ENCODE results near the gene ADAMTS16. TPM values are rescaled to one million over a fixed set of nuclear protein-coding genes. Genes with fewer than 3 reads are reported as not detected.

Gene ADAMTS16
- total RNA-seq, 1 experiment from 2014 or later, result 0.11 TPM

DNA sequence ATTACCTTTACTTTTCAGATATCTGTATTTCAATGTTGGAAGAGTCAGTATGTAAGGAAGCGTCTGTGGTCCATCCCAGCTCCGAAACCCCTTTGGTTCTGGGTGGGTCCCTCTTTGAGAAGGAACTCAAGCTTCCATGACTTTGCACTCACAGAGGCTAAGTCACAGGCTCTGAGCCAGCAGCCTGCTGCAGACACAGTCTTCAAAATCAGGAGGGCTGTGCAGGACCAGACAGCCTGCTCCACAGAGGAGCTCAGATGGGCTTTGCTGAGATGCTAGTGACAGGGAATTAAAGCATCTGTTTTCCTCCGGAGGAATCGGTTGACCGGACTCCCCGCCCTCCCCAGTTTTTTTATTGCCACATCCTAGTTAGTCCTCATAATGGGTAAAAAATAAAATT lies 155.9 kb downstream of the ADAMTS16 start:
- no TSS peak for BruUV-seq (replicated peaks)
- Histone ChIP-seq H3K9me3 (no peaks in the 10 kb centered on the region), H3K27me3 (replicated peaks; ENCODE audit: control insufficient read depth, insufficient read depth, low read length) (no peaks in the 10 kb centered on the region; the same call in 1 of the 2 replicates), H3K36me3 (ENCODE audit: control insufficient read depth, insufficient read depth, low read length) (no peaks in the 10 kb centered on the region), H3K4me3 (ENCODE audit: low read depth, low read length) (no peak overlapping the region), H3K4me1 (no peaks in the 10 kb centered on the region)
- intact Hi-C loops (cut with micrococcal nuclease; ENCODE audit: unreplicated experiment), result no loop called here
- Mint-ChIP-seq H3K27ac (ENCODE audit: unreplicated experiment) (no peak overlapping the region), H3K36me3 (ENCODE audit: insufficient read depth, unreplicated experiment) (no peaks in the 10 kb centered on the region), H3K4me3 (ENCODE audit: unreplicated experiment) (no peak overlapping the region), H3K27me3 (ENCODE audit: insufficient read depth, unreplicated experiment) (peaks cover 5% of the 10 kb centered on the region), H3K4me1 (ENCODE audit: low read depth, unreplicated experiment) (no peaks in the 10 kb centered on the region), H3K9me3 (ENCODE audit: unreplicated experiment) (no peaks in the 10 kb centered on the region)
- CTCF ChIA-PET, result no interaction called here
- no peak for DNase-seq
- TF ChIP-seq, protein P1, sequence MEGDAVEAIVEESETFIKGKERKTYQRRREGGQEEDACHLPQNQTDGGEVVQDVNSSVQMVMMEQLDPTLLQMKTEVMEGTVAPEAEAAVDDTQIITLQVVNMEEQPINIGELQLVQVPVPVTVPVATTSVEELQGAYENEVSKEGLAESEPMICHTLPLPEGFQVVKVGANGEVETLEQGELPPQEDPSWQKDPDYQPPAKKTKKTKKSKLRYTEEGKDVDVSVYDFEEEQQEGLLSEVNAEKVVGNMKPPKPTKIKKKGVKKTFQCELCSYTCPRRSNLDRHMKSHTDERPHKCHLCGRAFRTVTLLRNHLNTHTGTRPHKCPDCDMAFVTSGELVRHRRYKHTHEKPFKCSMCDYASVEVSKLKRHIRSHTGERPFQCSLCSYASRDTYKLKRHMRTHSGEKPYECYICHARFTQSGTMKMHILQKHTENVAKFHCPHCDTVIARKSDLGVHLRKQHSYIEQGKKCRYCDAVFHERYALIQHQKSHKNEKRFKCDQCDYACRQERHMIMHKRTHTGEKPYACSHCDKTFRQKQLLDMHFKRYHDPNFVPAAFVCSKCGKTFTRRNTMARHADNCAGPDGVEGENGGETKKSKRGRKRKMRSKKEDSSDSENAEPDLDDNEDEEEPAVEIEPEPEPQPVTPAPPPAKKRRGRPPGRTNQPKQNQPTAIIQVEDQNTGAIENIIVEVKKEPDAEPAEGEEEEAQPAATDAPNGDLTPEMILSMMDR (IDR thresholded peaks at IDR 0.05; ENCODE audit: insufficient read depth in 1 of 2, low read depth in 1 of 2, low read length in 1 of 2, severe bottlenecking in 1 of 2, unreplicated experiment in 1 of 2), result no peak
- POLR2A ChIA-PET, result no interaction called here

DNA sequence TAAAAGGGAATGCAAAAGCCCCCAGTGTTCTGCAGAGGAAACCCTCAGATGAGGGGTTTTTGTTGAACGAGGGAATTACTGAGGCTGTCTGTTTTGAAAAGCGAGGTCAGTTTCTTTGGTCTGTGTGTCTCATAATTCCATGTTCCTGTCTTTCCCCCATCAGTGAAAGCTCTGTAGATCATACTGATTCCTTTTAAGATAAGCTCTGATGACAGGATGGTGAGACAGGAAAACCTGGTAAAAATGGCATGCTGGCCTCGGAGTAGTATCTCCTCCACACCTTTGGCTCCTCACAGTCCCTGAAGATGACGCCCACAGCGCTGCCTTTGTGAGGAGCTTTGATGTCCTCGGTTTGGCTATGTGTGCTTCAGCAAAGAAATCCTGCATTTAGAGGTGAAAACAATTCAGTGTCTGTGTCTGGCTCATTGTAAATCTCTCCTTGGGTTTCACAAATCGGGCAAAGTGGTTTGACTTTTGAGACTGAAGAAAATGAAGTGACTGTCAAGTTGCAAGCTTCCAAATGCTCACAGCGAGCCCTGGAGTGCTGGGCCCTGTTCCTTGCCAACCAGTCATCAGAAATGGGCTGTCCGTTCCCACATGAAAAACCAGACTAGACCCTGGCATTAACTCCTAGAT lies 157.4 kb downstream of the ADAMTS16 start:
- no peak overlapping the region for H3K27ac Mint-ChIP-seq (ENCODE audit: unreplicated experiment)
- Histone ChIP-seq H3K9me3 (no peaks in the 10 kb centered on the region), H3K4me1 (no peaks in the 10 kb centered on the region), H3K36me3 (ENCODE audit: control insufficient read depth, insufficient read depth, low read length) (no peaks in the 10 kb centered on the region), H3K4me3 (ENCODE audit: low read depth, low read length) (no peak overlapping the region), H3K27me3 (replicated peaks; ENCODE audit: control insufficient read depth, insufficient read depth, low read length) (no peaks in the 10 kb centered on the region; the same call in 1 of the 2 replicates)
- peaks cover 5% of the 10 kb centered on the region for H3K27me3 Mint-ChIP-seq (ENCODE audit: insufficient read depth, unreplicated experiment)
- H3K9me3 Mint-ChIP-seq (ENCODE audit: unreplicated experiment), result no peaks in the 10 kb centered on the region
- TF ChIP-seq, protein P1 (IDR thresholded peaks at IDR 0.05; ENCODE audit: insufficient read depth in 1 of 2, low read depth in 1 of 2, low read length in 1 of 2, severe bottlenecking in 1 of 2, unreplicated experiment in 1 of 2), result no peak
- H3K36me3 Mint-ChIP-seq (ENCODE audit: insufficient read depth, unreplicated experiment), result no peaks in the 10 kb centered on the region
- DNase-seq, result no peak
- no peak overlapping the region for H3K4me3 Mint-ChIP-seq (ENCODE audit: unreplicated experiment)
- no TSS peak for BruUV-seq (replicated peaks)
- CTCF ChIA-PET, result no interaction called here
- intact Hi-C loops (cut with micrococcal nuclease; ENCODE audit: unreplicated experiment), result no loop called here
- H3K4me1 Mint-ChIP-seq (ENCODE audit: low read depth, unreplicated experiment), result no peaks in the 10 kb centered on the region
- POLR2A ChIA-PET, result no interaction called here

DNA sequence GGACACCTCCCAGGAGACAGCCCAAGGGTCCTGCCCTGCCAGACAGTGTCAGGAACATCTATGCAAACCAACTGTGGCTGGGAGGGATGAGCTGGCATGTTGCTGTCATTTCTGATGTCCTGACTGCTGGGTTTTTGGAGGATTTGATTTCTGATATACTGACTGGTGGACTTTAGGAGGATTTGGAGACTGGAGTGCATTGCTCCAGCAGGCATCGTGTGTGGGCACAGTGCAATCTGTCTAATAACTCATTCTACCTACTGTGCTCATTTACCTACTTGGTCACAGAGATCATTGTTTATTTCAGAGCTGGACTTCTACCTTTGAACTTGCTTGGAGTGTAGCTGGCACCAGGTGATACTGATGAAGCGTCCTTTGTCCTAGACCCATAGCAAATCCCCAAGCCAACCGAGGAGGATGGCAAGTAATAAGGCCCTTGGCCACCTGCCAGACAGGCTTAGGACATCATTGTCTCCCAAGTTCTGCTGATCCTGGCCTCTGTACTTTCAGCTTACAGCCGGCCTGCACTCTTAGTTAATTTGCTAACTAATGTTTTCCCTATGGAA lies 158.0 kb downstream of the ADAMTS16 start:
- ChIA-PET CTCF (no interaction called here), POLR2A (no interaction called here)
- H3K27ac Mint-ChIP-seq (ENCODE audit: unreplicated experiment), result no peak overlapping the region

More for the DNA sequence above, 158.0 kb downstream of the ADAMTS16 start:
- DNase-seq, result no peak
- Mint-ChIP-seq H3K36me3 (ENCODE audit: insufficient read depth, unreplicated experiment) (no peaks in the 10 kb centered on the region), H3K4me1 (ENCODE audit: low read depth, unreplicated experiment) (no peaks in the 10 kb centered on the region), H3K27me3 (ENCODE audit: insufficient read depth, unreplicated experiment) (peaks cover 5% of the 10 kb centered on the region), H3K9me3 (ENCODE audit: unreplicated experiment) (no peaks in the 10 kb centered on the region), H3K4me3 (ENCODE audit: unreplicated experiment) (no peak overlapping the region)
- intact Hi-C loops (cut with micrococcal nuclease; ENCODE audit: unreplicated experiment), result no loop called here
- no peaks in the 10 kb centered on the region for H3K4me1 ChIP-seq
- no peaks in the 10 kb centered on the region for H3K36me3 ChIP-seq (ENCODE audit: control insufficient read depth, insufficient read depth, low read length)
- no peak overlapping the region for H3K4me3 ChIP-seq (ENCODE audit: low read depth, low read length)
- H3K9me3 ChIP-seq, result no peaks in the 10 kb centered on the region
- no TSS peak for BruUV-seq (replicated peaks)
- TF ChIP-seq, protein P1 (IDR thresholded peaks at IDR 0.05; ENCODE audit: insufficient read depth in 1 of 2, low read depth in 1 of 2, low read length in 1 of 2, severe bottlenecking in 1 of 2, unreplicated experiment in 1 of 2), result no peak
- H3K27me3 ChIP-seq (replicated peaks; ENCODE audit: control insufficient read depth, insufficient read depth, low read length), result no peaks in the 10 kb centered on the region; the same call in 1 of the 2 replicates

All from Caco-2 (cell line).